HG03460 (cell line): ENCODE data around the gene MYLIP.

Experiments
- ATAC-seq: cut with Tn5 transposase; IDR thresholded peaks from one replicate; pipeline ENCODE4 v1.9.1; 2021; ENCODE audit not compliant: unreplicated experiment

Gene MYLIP

GRCh38 chr6:16128759-16129622 lies at the start of gene MYLIP:
Gene MYLIP, plus strand, starts transcription at chr6:16129086. Its CDS starts 237 bp downstream, at chr6:16129323.
- ATAC-seq: peak; percentile 71

- ATAC-seq: no peak
Observed at GRCh38 chr6:16079354-16079753, 49.5 kb upstream of the MYLIP start.

GRCh38 chr6:16080204-16080603 lies 48.7 kb upstream of the MYLIP start:
- no peak for ATAC-seq

GRCh38 chr6:16081326-16081725 lies 47.6 kb upstream of the MYLIP start:
- ATAC-seq: no peak

- no peak for ATAC-seq
Observed at GRCh38 chr6:16082361-16082760, 46.5 kb upstream of the MYLIP start.

GRCh38 chr6:16086965-16087364 lies 41.9 kb upstream of the MYLIP start:
- no peak for ATAC-seq

- ATAC-seq: no peak
Observed at GRCh38 chr6:16087386-16087785, 41.5 kb upstream of the MYLIP start.

- ATAC-seq: no peak
Observed at GRCh38 chr6:16088409-16088808, 40.5 kb upstream of the MYLIP start.

- no peak for ATAC-seq
Observed at GRCh38 chr6:16089232-16090062, 39.4 kb upstream of the MYLIP start.

- ATAC-seq: no peak
Observed at GRCh38 chr6:16090452-16090851, 38.4 kb upstream of the MYLIP start.

GRCh38 chr6:16090920-16091319 lies 38.0 kb upstream of the MYLIP start:
- no peak for ATAC-seq

GRCh38 chr6:16092140-16092539 lies 36.7 kb upstream of the MYLIP start:
- no peak for ATAC-seq

GRCh38 chr6:16092990-16093389 lies 35.9 kb upstream of the MYLIP start:
- no peak for ATAC-seq

- ATAC-seq: no peak
Observed at GRCh38 chr6:16095180-16095579, 33.7 kb upstream of the MYLIP start.

- ATAC-seq: peak; percentile 72
Observed at GRCh38 chr6:16097382-16098171, 31.3 kb upstream of the MYLIP start.

- no peak for ATAC-seq
Observed at GRCh38 chr6:16098211-16098610, 30.7 kb upstream of the MYLIP start.

- ATAC-seq: no peak
Observed at GRCh38 chr6:16102208-16102607, 26.7 kb upstream of the MYLIP start.

- no peak for ATAC-seq
Observed at GRCh38 chr6:16103722-16104121, 25.2 kb upstream of the MYLIP start.

GRCh38 chr6:16104624-16105433 lies 24.1 kb upstream of the MYLIP start:
- no peak for ATAC-seq

- no peak for ATAC-seq
Observed at GRCh38 chr6:16105854-16106253, 23.0 kb upstream of the MYLIP start.
